Upper lobe of left lung (tissue), 4 donors: ENCODE measurements around the gene WWC1.

Source experiments
- CTCF ChIP-seq, 6 experiments: fragments of 450-650 bp in 4 of 6; fragments of 200-600 bp in 2 of 6; sonication (generic) in 2 of 6; IDR thresholded peaks; one replicate each; pipeline ENCODE4 v1.5.1; 2016 to 2019; ENCODE audit warnings: antibody characterized with exemption in 6 of 6
- POLR2A ChIP-seq, 4 donors: fragments of 450-650 bp; IDR thresholded peaks; one replicate each; pipeline ENCODE4 v1.5.1; 2016 to 2017; ENCODE audit warnings: antibody characterized with exemption in 4 of 4, mild to moderate bottlenecking in 2 of 4

DNA sequence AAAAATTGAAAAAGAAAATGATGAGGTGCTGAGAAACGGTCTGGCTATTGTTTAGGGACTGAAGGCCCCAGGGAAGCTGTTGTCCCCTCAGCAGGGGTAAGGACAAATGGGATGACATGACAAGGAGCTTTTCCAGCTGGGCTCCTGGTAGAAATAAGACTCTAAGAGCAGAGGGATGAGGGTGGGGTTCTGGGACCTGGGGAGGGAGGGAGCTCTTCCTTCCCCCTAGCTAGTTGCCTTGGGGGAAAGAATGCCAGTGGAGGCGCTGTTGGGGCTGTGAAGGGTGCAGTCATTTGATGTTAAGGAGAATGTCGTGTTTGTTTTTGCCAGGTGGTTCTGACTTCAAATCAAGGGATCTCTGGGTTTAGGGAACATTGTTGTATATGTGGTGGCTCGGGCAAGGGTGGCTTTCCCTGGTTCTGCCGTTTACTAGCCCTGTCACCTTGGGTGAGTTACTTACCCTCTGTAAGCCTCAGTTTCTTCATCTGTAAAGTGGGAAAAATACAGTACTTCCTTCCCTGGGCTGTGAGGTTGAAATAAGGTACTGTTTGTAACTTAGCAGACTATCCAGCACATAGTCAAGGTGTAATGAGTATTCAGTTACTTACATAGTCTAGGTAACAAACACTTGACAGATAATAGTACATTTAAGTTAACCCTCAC, 47.8 kb downstream of the WWC1 start:
- no peak for TF ChIP-seq POLR2A (IDR thresholded peaks at IDR 0.05)
- TF ChIP-seq CTCF (IDR thresholded peaks at IDR 0.05) = no peak
